GM10248 (cell line): ENCODE data around the gene ZZZ3.
"Not testable (repeated sequence)": the region's sequence is repeated elsewhere in the genome, so short reads cannot be mapped to it uniquely, and the experiment has no call there.

Experiments used
- CTCF ChIA-PET: fragments of 300-600 bp; sonication (Branson Sonifier 250); formaldehyde crosslinking; extraction: SDS; loops from one replicate; lab custom pipeline; 2021; ENCODE audit warnings: antibody characterized with exemption; lab: Yijun Ruan, JAX
- POLR2A ChIA-PET: fragments of 350-650 bp; sonication (Branson Sonifier 250); formaldehyde crosslinking; extraction: SDS; loops from one replicate; lab custom pipeline; 2020; ENCODE audit warnings: antibody characterized with exemption; lab: Yijun Ruan, JAX
- DNase-seq: peaks from one replicate; pipeline ENCODE4 v3.0.0; 2012; ENCODE audit errors: extremely low spot score
- CTCF ChIP-seq: IDR thresholded peaks from 2 replicates; pipeline ENCODE4 v1.5.1; 2012; ENCODE audit warnings: mild to moderate bottlenecking, low read depth; ENCODE audit errors: extremely low read depth, missing control alignments, control extremely low read depth

Gene ZZZ3

GRCh38 chr1:77706321-77706720, 23.9 kb upstream of the ZZZ3 start:
- ChIA-PET POLR2A (no interaction called here), CTCF (no interaction called here)
- DNase-seq = no peak
- TF ChIP-seq CTCF = no peak

- no peak for TF ChIP-seq CTCF
- ChIA-PET CTCF (no interaction called here), POLR2A (no interaction called here)
- no peak for DNase-seq
These were observed 22.3 kb upstream of the ZZZ3 start for GRCh38 chr1:77704736-77705135.

GRCh38 chr1:77699673-77700072, 17.2 kb upstream of the ZZZ3 start:
- DNase-seq, CTCF ChIA-PET, POLR2A ChIA-PET: not testable (repeated sequence)

GRCh38 chr1:77697441-77697840, 15.0 kb upstream of the ZZZ3 start:
- no peak for TF ChIP-seq CTCF
- no peak for DNase-seq
- CTCF ChIA-PET = interaction anchor here (0.8 kb wide), 1 partner anchor 14 kb away, joined by 3 read pairs; no protein-coding TSS in a partner anchor
- POLR2A ChIA-PET = no interaction called here

GRCh38 chr1:77688939-77689338, 6.5 kb upstream of the ZZZ3 start:
- POLR2A ChIA-PET = no interaction called here
- TF ChIP-seq CTCF = no peak
- DNase-seq = peak; percentile 24
- CTCF ChIA-PET = interaction anchor here (1.0 to 1.4 kb wide), 2 partner anchors 26 to 51 kb away, joined by 3 to 4 read pairs; no protein-coding TSS in a partner anchor

GRCh38 chr1:77687519-77687906, 5.1 kb upstream of the ZZZ3 start:
- DNase-seq = no peak
- CTCF ChIA-PET = interaction anchor here (1.4 kb wide), 1 partner anchor 21 kb away, joined by 4 read pairs; no protein-coding TSS in a partner anchor
- TF ChIP-seq CTCF = no peak
- POLR2A ChIA-PET = no interaction called here

GRCh38 chr1:77686796-77687518, 4.5 kb upstream of the ZZZ3 start:
- TF ChIP-seq CTCF = no peak
- ChIA-PET CTCF (interaction anchor here (1.1 to 1.4 kb wide), 2 partner anchors 22 to 428 kb away, joined by 3 to 4 read pairs; no protein-coding TSS in a partner anchor), POLR2A (no interaction called here)
- DNase-seq = no peak
